A673 (cell line): ENCODE data around the gene MRNIP.

Experiments
- EZH2 ChIP-seq: fragments of 200-600 bp; sonication (generic); IDR thresholded peaks from 2 replicates; pipeline ENCODE4 v1.6.1; 2017; ENCODE audit warnings: borderline replicate concordance, low read depth, mild to moderate bottlenecking, mixed read lengths, antibody characterized with exemption, low read length; ENCODE audit not compliant: poor library complexity, severe bottlenecking
- TF ChIP-seq, protein P1 (sequence below): fragments of 300-800, 200-600 bp; sonication (generic); conservative IDR thresholded peaks from 2 replicates; pipeline ENCODE4 v1.5.1; 2017; ENCODE audit warnings: low read depth, mild to moderate bottlenecking, antibody characterized with exemption, low read length, moderate library complexity, mixed read lengths

DNA sequence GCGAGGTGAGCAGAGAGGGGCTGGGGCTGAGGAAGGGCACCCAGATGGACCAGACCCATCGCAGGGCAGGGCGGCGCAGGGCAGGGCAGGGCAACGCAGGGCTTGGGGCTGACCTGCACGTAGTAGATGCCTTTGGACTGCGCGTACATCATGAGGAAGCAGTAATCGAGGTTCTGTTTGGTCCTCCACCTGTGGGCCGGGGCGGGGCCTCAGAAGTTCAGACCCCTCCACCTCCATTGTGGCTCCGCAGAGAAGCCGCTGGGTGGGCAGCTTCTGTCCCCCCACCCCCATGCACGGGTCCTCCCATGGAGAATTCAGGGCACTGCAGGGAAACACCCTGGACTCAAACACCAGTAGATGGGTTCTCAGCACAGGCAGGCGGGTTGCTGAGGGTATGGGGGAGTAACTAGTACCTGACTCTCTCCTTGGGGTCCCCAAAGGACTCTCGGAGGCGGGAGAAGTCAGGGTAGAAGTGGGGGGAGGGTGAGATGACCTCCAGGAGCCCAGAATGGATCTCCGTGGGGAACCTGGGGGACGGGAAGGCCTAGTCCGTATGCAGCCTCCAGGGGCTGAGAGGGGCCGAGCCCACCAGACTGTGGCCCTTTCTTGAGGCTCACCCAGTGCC, 58.4 kb downstream of the MRNIP start:
- TF ChIP-seq, protein P1, sequence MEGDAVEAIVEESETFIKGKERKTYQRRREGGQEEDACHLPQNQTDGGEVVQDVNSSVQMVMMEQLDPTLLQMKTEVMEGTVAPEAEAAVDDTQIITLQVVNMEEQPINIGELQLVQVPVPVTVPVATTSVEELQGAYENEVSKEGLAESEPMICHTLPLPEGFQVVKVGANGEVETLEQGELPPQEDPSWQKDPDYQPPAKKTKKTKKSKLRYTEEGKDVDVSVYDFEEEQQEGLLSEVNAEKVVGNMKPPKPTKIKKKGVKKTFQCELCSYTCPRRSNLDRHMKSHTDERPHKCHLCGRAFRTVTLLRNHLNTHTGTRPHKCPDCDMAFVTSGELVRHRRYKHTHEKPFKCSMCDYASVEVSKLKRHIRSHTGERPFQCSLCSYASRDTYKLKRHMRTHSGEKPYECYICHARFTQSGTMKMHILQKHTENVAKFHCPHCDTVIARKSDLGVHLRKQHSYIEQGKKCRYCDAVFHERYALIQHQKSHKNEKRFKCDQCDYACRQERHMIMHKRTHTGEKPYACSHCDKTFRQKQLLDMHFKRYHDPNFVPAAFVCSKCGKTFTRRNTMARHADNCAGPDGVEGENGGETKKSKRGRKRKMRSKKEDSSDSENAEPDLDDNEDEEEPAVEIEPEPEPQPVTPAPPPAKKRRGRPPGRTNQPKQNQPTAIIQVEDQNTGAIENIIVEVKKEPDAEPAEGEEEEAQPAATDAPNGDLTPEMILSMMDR: no peak
- TF ChIP-seq EZH2: no peak
